ENCODE measurements around the gene SSH2. TPM values are rescaled to one million over a fixed set of nuclear protein-coding genes. Genes with fewer than 3 reads are reported as not detected.
A peak's percentile ranks its signal among the peaks of the same experiment; 100 is the strongest.

The SSH2 gene
- total and polyA plus RNA-seq, 2 experiments from 2014 or later, result 32.4 to 43.2 TPM

GRCh38 chr17:29807520-29808361 lies 122.3 kb downstream of the SSH2 start:
- Histone ChIP-seq H3K36me3 (no peaks in the 10 kb centered on the region), H3K9me3 (ENCODE audit: low read depth) (no peaks in the 10 kb centered on the region), H3K4me3 (no peak overlapping the region), H3K27me3 (no peaks in the 10 kb centered on the region), H3K27ac (no peak overlapping the region), H3K4me1 (ENCODE audit: low read depth) (no peaks in the 10 kb centered on the region)
- DNase-seq (ENCODE audit: low read depth in 1 of 2, low spot score in 1 of 2), result peak; percentile 75 to 79
- TF ChIP-seq CTCF (IDR thresholded peaks at IDR 0.05; ENCODE audit: low read depth, low read length), result peak; percentile 71

- TF ChIP-seq CTCF (IDR thresholded peaks at IDR 0.05; ENCODE audit: low read depth, low read length), result no peak
- H3K4me1 ChIP-seq (ENCODE audit: low read depth), result no peaks in the 10 kb centered on the region
- H3K27me3 ChIP-seq, result no peaks in the 10 kb centered on the region
- H3K27ac ChIP-seq, result no peak overlapping the region
- H3K4me3 ChIP-seq, result no peak overlapping the region
- no peaks in the 10 kb centered on the region for H3K36me3 ChIP-seq
- no peaks in the 10 kb centered on the region for H3K9me3 ChIP-seq (ENCODE audit: low read depth)
- peak in 1 of 2 donors; percentile 65 for DNase-seq (ENCODE audit: low read depth in 1 of 2, low spot score in 1 of 2)
These were observed 127.8 kb downstream of the SSH2 start for GRCh38 chr17:29802246-29802645.

GRCh38 chr17:29800457-29800856 lies 129.6 kb downstream of the SSH2 start:
- H3K36me3 ChIP-seq, result no peaks in the 10 kb centered on the region
- no peak for TF ChIP-seq CTCF (IDR thresholded peaks at IDR 0.05; ENCODE audit: low read depth, low read length)
- no peaks in the 10 kb centered on the region for H3K9me3 ChIP-seq (ENCODE audit: low read depth)
- no peak overlapping the region for H3K4me3 ChIP-seq
- DNase-seq (ENCODE audit: low read depth in 1 of 2, low spot score in 1 of 2), result no peak
- H3K27me3 ChIP-seq, result no peaks in the 10 kb centered on the region
- no peak overlapping the region for H3K27ac ChIP-seq
- H3K4me1 ChIP-seq (ENCODE audit: low read depth), result no peaks in the 10 kb centered on the region

- no peak overlapping the region for H3K4me3 ChIP-seq
- no peaks in the 10 kb centered on the region for H3K9me3 ChIP-seq (ENCODE audit: low read depth)
- H3K27ac ChIP-seq, result no peak overlapping the region
- no peaks in the 10 kb centered on the region for H3K4me1 ChIP-seq (ENCODE audit: low read depth)
- H3K27me3 ChIP-seq, result no peaks in the 10 kb centered on the region
- no peak for DNase-seq (ENCODE audit: low read depth in 1 of 2, low spot score in 1 of 2)
- no peaks in the 10 kb centered on the region for H3K36me3 ChIP-seq
- TF ChIP-seq CTCF (IDR thresholded peaks at IDR 0.05; ENCODE audit: low read depth, low read length), result no peak
These were observed 133.4 kb downstream of the SSH2 start for GRCh38 chr17:29796652-29797051.

GRCh38 chr17:29793501-29793900 lies 136.5 kb downstream of the SSH2 start:
- DNase-seq (ENCODE audit: low read depth in 1 of 2, low spot score in 1 of 2), result no peak
- Histone ChIP-seq H3K9me3 (ENCODE audit: low read depth) (no peaks in the 10 kb centered on the region), H3K27ac (no peak overlapping the region), H3K4me1 (ENCODE audit: low read depth) (no peaks in the 10 kb centered on the region), H3K36me3 (no peaks in the 10 kb centered on the region), H3K27me3 (no peaks in the 10 kb centered on the region), H3K4me3 (no peak overlapping the region)
- TF ChIP-seq CTCF (IDR thresholded peaks at IDR 0.05; ENCODE audit: low read depth, low read length), result no peak
